ENCODE results near the gene PCDHA3. TPM values are rescaled to one million over a fixed set of nuclear protein-coding genes. Genes with fewer than 3 reads are reported as not detected.

Gene PCDHA3
- polyA plus RNA-seq, 1 donor = 0.18 TPM

Other genes starting within 250 kb of the PCDHA3 start
- gene SRA1, start 243.6 kb upstream of the PCDHA3 start, polyA plus RNA-seq (ENCODE audit: insufficient read length) = 20.5 TPM
- gene APBB3, start 236.5 kb upstream of the PCDHA3 start, polyA plus RNA-seq (ENCODE audit: insufficient read length) = 28.8 TPM
- 59.9 TPM for gene SLC35A4, start 236.2 kb upstream of the PCDHA3 start, polyA plus RNA-seq (ENCODE audit: insufficient read length)
- gene CD14, start 167.9 kb upstream of the PCDHA3 start, polyA plus RNA-seq (ENCODE audit: insufficient read length) = 30.9 TPM
- 11.0 TPM for gene TMCO6, start 161.6 kb upstream of the PCDHA3 start, polyA plus RNA-seq (ENCODE audit: insufficient read length)
- 57.7 TPM for gene NDUFA2, start 153.4 kb upstream of the PCDHA3 start, polyA plus RNA-seq (ENCODE audit: insufficient read length)
- 104 TPM for gene IK, start 153.2 kb upstream of the PCDHA3 start, polyA plus RNA-seq (ENCODE audit: insufficient read length)
- 14.3 TPM for gene WDR55, start 136.2 kb upstream of the PCDHA3 start, polyA plus RNA-seq (ENCODE audit: insufficient read length)
- not detected for gene DND1, start 127.5 kb upstream of the PCDHA3 start, polyA plus RNA-seq (ENCODE audit: insufficient read length)
- 53.2 TPM for gene HARS1, start 109.7 kb upstream of the PCDHA3 start, polyA plus RNA-seq (ENCODE audit: insufficient read length)
- 24.7 TPM for gene HARS2, start 109.6 kb upstream of the PCDHA3 start, polyA plus RNA-seq (ENCODE audit: insufficient read length)
- 72.8 TPM for gene ZMAT2, start 100.6 kb upstream of the PCDHA3 start, polyA plus RNA-seq (ENCODE audit: insufficient read length)
- not detected for gene PCDHA1, start 14.9 kb upstream of the PCDHA3 start, polyA plus RNA-seq (ENCODE audit: insufficient read length)
- gene PCDHA2, start 6.2 kb upstream of the PCDHA3 start, polyA plus RNA-seq (ENCODE audit: insufficient read length) = 0.06 TPM
- 0.12 TPM for gene PCDHA4, start 6.0 kb downstream of the PCDHA3 start, polyA plus RNA-seq (ENCODE audit: insufficient read length)
- not detected for gene PCDHA5, start 20.6 kb downstream of the PCDHA3 start, polyA plus RNA-seq (ENCODE audit: insufficient read length)
- gene PCDHA6, start 26.9 kb downstream of the PCDHA3 start, polyA plus RNA-seq (ENCODE audit: insufficient read length) = not detected
- gene PCDHA7, start 33.2 kb downstream of the PCDHA3 start, polyA plus RNA-seq (ENCODE audit: insufficient read length) = 0.19 TPM
- gene PCDHA8, start 40.1 kb downstream of the PCDHA3 start, polyA plus RNA-seq (ENCODE audit: insufficient read length) = not detected
- gene PCDHA9, start 47.3 kb downstream of the PCDHA3 start, polyA plus RNA-seq (ENCODE audit: insufficient read length) = not detected
- gene PCDHA10, start 54.8 kb downstream of the PCDHA3 start, polyA plus RNA-seq (ENCODE audit: insufficient read length) = 0.25 TPM
- gene PCDHA11, start 67.9 kb downstream of the PCDHA3 start, polyA plus RNA-seq (ENCODE audit: insufficient read length) = 0.30 TPM
- 0.06 TPM for gene PCDHA12, start 74.3 kb downstream of the PCDHA3 start, polyA plus RNA-seq (ENCODE audit: insufficient read length)
- 0.21 TPM for gene PCDHA13, start 81.1 kb downstream of the PCDHA3 start, polyA plus RNA-seq (ENCODE audit: insufficient read length)
- 0.22 TPM for gene PCDHAC1, start 125.2 kb downstream of the PCDHA3 start, polyA plus RNA-seq (ENCODE audit: insufficient read length)
- gene PCDHAC2, start 165.4 kb downstream of the PCDHA3 start, polyA plus RNA-seq (ENCODE audit: insufficient read length) = 2.0 TPM

Measured in hindlimb muscle (tissue), 1 donor.